SU-DHL-6 (cell line): ENCODE results near the gene C19orf85.

Experiments used
- H2AFZ ChIP-seq: fragments of 200-600 bp; sonication (generic); 2 replicates; pipeline ENCODE4 v1.6.1; 2014; ENCODE audit warnings: low read depth, mild to moderate bottlenecking, moderate library complexity, mixed read lengths, antibody characterized with exemption, low read length; ENCODE audit not compliant: severe bottlenecking
- H3F3A ChIP-seq: fragments of 200-600 bp; shearing (Covaris generic); 2 replicates; pipeline ENCODE4 v1.6.0; 2016; ENCODE audit warnings: antibody characterized with exemption, mild to moderate bottlenecking; ENCODE audit not compliant: insufficient read depth
- H3K27ac ChIP-seq: fragments of 200-600 bp; sonication (generic); 2 replicates; pipeline ENCODE4 v1.5.1; 2016; ENCODE audit warnings: low read depth, mild to moderate bottlenecking, low read length, moderate library complexity, mixed read lengths
- H3K27me3 ChIP-seq: fragments of 200-600 bp; sonication (generic), shearing (Covaris generic); 2 replicates; pipeline ENCODE4 v1.6.0; 2014; ENCODE audit warnings: mild to moderate bottlenecking, low read length
- H3K36me3 ChIP-seq: fragments of 200-600 bp; sonication (generic); 2 replicates; pipeline ENCODE4 v1.6.1; 2014; ENCODE audit warnings: mild to moderate bottlenecking, low read length, mixed read lengths
- H3K4me2 ChIP-seq: fragments of 300-600, 200-600 bp; shearing (Covaris generic), sonication (generic); 2 replicates; pipeline ENCODE4 v1.6.0; 2014; ENCODE audit warnings: low read length, low read depth, mild to moderate bottlenecking; ENCODE audit not compliant: poor library complexity, severe bottlenecking
- H3K4me3 ChIP-seq: fragments of 200-600 bp; sonication (generic); 2 replicates; pipeline ENCODE4 v1.5.1; 2014; ENCODE audit warnings: antibody characterized with exemption, low read length, mild to moderate bottlenecking, mixed read lengths; ENCODE audit not compliant: insufficient read depth, poor library complexity, severe bottlenecking
- H3K79me2 ChIP-seq: fragments of 200-600 bp; sonication (generic); 2 replicates; pipeline ENCODE4 v1.6.1; 2014; ENCODE audit warnings: mild to moderate bottlenecking, low read length, moderate library complexity; ENCODE audit not compliant: insufficient read depth
- H3K9ac ChIP-seq: fragments of 200-600 bp; sonication (generic); 2 replicates; pipeline ENCODE4 v1.7.0; 2014; ENCODE audit warnings: mild to moderate bottlenecking, low read length
- H3K9me2 ChIP-seq: fragments of 200-600 bp; sonication (generic); replicated peaks from 2 replicates; pipeline ENCODE4 v1.6.1; 2014; ENCODE audit warnings: low read length; ENCODE audit not compliant: insufficient read depth
- H3K9me3 ChIP-seq: fragments of 200-600 bp; sonication (generic); 2 replicates; pipeline ENCODE4 v1.6.1; 2014; ENCODE audit warnings: low read length, mixed read lengths; ENCODE audit not compliant: insufficient read depth
- H4K20me1 ChIP-seq: fragments of 200-600 bp; sonication (generic); 2 replicates; pipeline ENCODE4 v1.6.1; 2014; ENCODE audit warnings: low read depth, mild to moderate bottlenecking, antibody characterized with exemption, low read length, moderate library complexity, mixed read lengths
- CTCF ChIP-seq: fragments of 200-600 bp; sonication (generic); IDR thresholded peaks from one replicate; pipeline ENCODE4 v1.5.1; 2017; ENCODE audit warnings: antibody characterized with exemption, mild to moderate bottlenecking, low read length, moderate library complexity; ENCODE audit not compliant: insufficient read depth, poor library complexity, severe bottlenecking
- EZH2phosphoT487 ChIP-seq: fragments of 200-600 bp; sonication (generic), shearing (Covaris generic); conservative IDR thresholded peaks from 2 replicates; pipeline ENCODE4 v1.6.1; 2018; ENCODE audit warnings: mild to moderate bottlenecking, antibody characterized with exemption, low read length, moderate library complexity, mixed read lengths

C19orf85 gene

DNA sequence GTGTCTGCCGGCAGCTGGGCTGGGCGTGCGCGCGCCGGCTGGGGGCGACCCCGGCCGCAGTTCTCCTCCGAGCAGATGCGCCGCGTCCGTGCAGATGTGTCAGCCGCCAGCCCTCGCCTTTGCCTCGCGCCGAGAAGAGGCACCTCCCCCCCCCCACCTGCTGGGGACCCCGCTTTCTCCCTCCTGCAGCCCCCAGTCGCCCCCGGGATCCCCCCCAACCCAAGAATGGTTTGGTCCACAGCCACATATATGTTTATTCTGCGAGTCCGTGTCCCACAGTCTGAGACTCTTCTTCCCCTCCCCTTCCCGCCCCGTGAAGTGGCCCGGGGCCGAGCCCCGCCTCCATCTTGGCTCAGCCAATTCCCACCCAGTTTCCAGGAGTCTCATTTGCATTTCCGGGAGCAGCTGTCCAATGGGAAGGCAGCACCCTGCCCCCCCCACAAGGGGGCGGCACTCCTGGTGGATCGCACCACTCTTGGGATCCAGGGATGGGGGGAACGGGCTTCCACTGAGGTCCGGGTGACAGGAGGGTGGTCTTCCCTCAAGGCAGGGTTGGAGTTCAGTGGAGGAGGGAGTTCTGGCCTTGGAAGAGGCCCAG is 11.7 kb downstream of the C19orf85 start:
- Histone ChIP-seq H3K4me3 (no peak overlapping the region), H3K9me3 (no peaks in the 10 kb centered on the region), H3K9me2 (no peaks in the 10 kb centered on the region), H4K20me1 (no peaks in the 10 kb centered on the region), H3K79me2 (no peaks in the 10 kb centered on the region), H3K27me3 (no peaks in the 10 kb centered on the region), H3K4me2 (no peak overlapping the region), H3K36me3 (no peaks in the 10 kb centered on the region), H3K9ac (no peak overlapping the region), H3K27ac (no peak overlapping the region), H3F3A (peaks cover 11% of the 10 kb centered on the region; the same call in 1 of the 2 replicates), H2AFZ (no peak overlapping the region)
- TF ChIP-seq EZH2phosphoT487 (no peak), CTCF (no peak)

GRCh38 chr19:55451965-55452748 is 12.4 kb downstream of the C19orf85 start:
- no peaks in the 10 kb centered on the region for H3K36me3 ChIP-seq
- H4K20me1 ChIP-seq = no peaks in the 10 kb centered on the region
- H3F3A ChIP-seq = peaks cover 17% of the 10 kb centered on the region; the same call in 1 of the 2 replicates
- no peak overlapping the region for H3K4me3 ChIP-seq
- H3K9me3 ChIP-seq = no peaks in the 10 kb centered on the region
- H3K9me2 ChIP-seq = no peaks in the 10 kb centered on the region
- H3K9ac ChIP-seq = no peak overlapping the region
- no peak overlapping the region for H3K27ac ChIP-seq
- TF ChIP-seq CTCF (no peak), EZH2phosphoT487 (no peak)
- no peaks in the 10 kb centered on the region for H3K27me3 ChIP-seq
- no peak overlapping the region for H2AFZ ChIP-seq
- H3K79me2 ChIP-seq = no peaks in the 10 kb centered on the region
- peak overlapping the region; percentile 40 for H3K4me2 ChIP-seq

- no peak overlapping the region for H2AFZ ChIP-seq
- no peaks in the 10 kb centered on the region for H3K36me3 ChIP-seq
- peaks cover 20% of the 10 kb centered on the region; the same call in 1 of the 2 replicates for H3F3A ChIP-seq
- H3K9ac ChIP-seq = no peak overlapping the region; the same call in 1 of the 2 replicates
- H3K9me3 ChIP-seq = no peaks in the 10 kb centered on the region
- H3K4me3 ChIP-seq = no peak overlapping the region
- H3K27me3 ChIP-seq = no peaks in the 10 kb centered on the region
- H3K27ac ChIP-seq = no peak overlapping the region
- H3K9me2 ChIP-seq = no peaks in the 10 kb centered on the region
- TF ChIP-seq CTCF = no peak
- no peak for TF ChIP-seq EZH2phosphoT487
- H3K4me2 ChIP-seq = peak overlapping the region; percentile 40
- no peaks in the 10 kb centered on the region for H4K20me1 ChIP-seq
- no peaks in the 10 kb centered on the region for H3K79me2 ChIP-seq
Observed at GRCh38 chr19:55451163-55451964, 13.2 kb downstream of the C19orf85 start.
